Keratinocyte (primary cell): ENCODE measurements around the gene TTC23L. TPM values are rescaled to one million over a fixed set of nuclear protein-coding genes. Genes with fewer than 3 reads are reported as not detected.

Experiments used
- DNase-seq: peaks from one replicate; pipeline ENCODE4 v3.0.0-alpha.2; 2011; ENCODE audit warnings: low read depth, missing footprints, low spot score
- FAIRE-seq: peaks from 2 replicates; lab custom pipeline; 2011; peaks lifted over from hg19 to GRCh38; lab: Jason Lieb, UNC
- H2AFZ ChIP-seq: 2 replicates; pipeline ENCODE4 v1.6.0; 2012; ENCODE audit warnings: low read length, control low read depth, inconsistent platforms; ENCODE audit not compliant: control insufficient read depth
- H3K27ac ChIP-seq: 2 replicates; pipeline ENCODE4 v1.5.1; 2011; ENCODE audit warnings: low read length; ENCODE audit not compliant: control insufficient read depth, insufficient read depth
- H3K27me3 ChIP-seq: 3 replicates; pipeline ENCODE4 v1.6.0; 2011; ENCODE audit warnings: low read length; ENCODE audit not compliant: control insufficient read depth, insufficient read depth; ENCODE audit errors: extremely low read depth
- H3K36me3 ChIP-seq, 2 experiments: 2 replicates in 1 of 2; 3 replicates in 1 of 2; pipeline ENCODE4 v1.5.1; 2011; ENCODE audit warnings: low read length in 2 of 2, mild to moderate bottlenecking in 1 of 2; ENCODE audit not compliant: control insufficient read depth in 2 of 2, insufficient read depth in 2 of 2; ENCODE audit errors: extremely low read depth in 1 of 2
- H3K4me1 ChIP-seq: 3 replicates; pipeline ENCODE4 v1.5.1; 2011; ENCODE audit warnings: low read length; ENCODE audit not compliant: control insufficient read depth, insufficient read depth; ENCODE audit errors: extremely low read depth
- H3K4me2 ChIP-seq: 3 replicates; pipeline ENCODE4 v1.6.0; 2011; ENCODE audit warnings: low read depth, low read length; ENCODE audit not compliant: control insufficient read depth, insufficient read depth; ENCODE audit errors: extremely low read depth
- H3K4me3 ChIP-seq, 3 experiments: fragments of 200-600 bp in 1 of 3; sonication (generic) in 1 of 3; 2 replicates in 2 of 3; 3 replicates in 1 of 3; pipeline ENCODE4 v1.5.1; 2011 to 2016; ENCODE audit warnings: low read length in 3 of 3, mild to moderate bottlenecking in 3 of 3, control low read depth in 2 of 3, inconsistent platforms in 1 of 3, low read depth in 1 of 3, mixed read lengths in 1 of 3, mixed run types in 1 of 3, moderate library complexity in 1 of 3; ENCODE audit not compliant: control insufficient read depth in 2 of 3, insufficient read depth in 2 of 3; ENCODE audit errors: extremely low read depth in 1 of 3
- H3K79me2 ChIP-seq: 2 replicates; pipeline ENCODE4 v1.6.0; 2012; ENCODE audit warnings: low read length; ENCODE audit not compliant: control insufficient read depth, insufficient read depth
- H3K9ac ChIP-seq: 3 replicates; pipeline ENCODE4 v1.6.0; 2011; ENCODE audit warnings: low read length; ENCODE audit not compliant: control insufficient read depth, insufficient read depth; ENCODE audit errors: extremely low read depth
- H3K9me1 ChIP-seq: 3 replicates; pipeline ENCODE4 v1.6.0; 2011; ENCODE audit warnings: low read length; ENCODE audit not compliant: control insufficient read depth, insufficient read depth; ENCODE audit errors: extremely low read depth
- H3K9me3 ChIP-seq: 2 replicates; pipeline ENCODE4 v1.5.1; 2012; ENCODE audit warnings: low read depth, low read length; ENCODE audit not compliant: control insufficient read depth
- H4K20me1 ChIP-seq: 3 replicates; pipeline ENCODE4 v1.6.0; 2011; ENCODE audit warnings: low read length; ENCODE audit not compliant: control insufficient read depth, insufficient read depth; ENCODE audit errors: extremely low read depth
- EZH2 ChIP-seq: IDR thresholded peaks from one replicate; pipeline ENCODE4 v1.6.1; 2012; ENCODE audit warnings: inconsistent platforms, mild to moderate bottlenecking, low read length, moderate library complexity
- dilution Hi-C: fragments of 300-500 bp; cut with MboI; formaldehyde crosslinking; loops from one replicate; pipeline ENCODE4 v1.7.0; 2020; ENCODE audit warnings: low sequenced_read_pairs; ENCODE audit not compliant: extremely low pct_ligation_motif_present
- polyA plus RNA-seq, 5 experiments: library from polyadenylated mRNA; depleted of rRNA in 3 of 5; stranded (reverse) in 3 of 5; stranded (forward) in 1 of 5; unstranded in 1 of 5; fragments of >200 nt; gene quantifications; 1 replicate in 1 of 5; 2 replicates in 3 of 5; 3 replicates in 1 of 5; pipeline versions ENCODE4 v1.2.1 to v1.2.3, GENCODE V29; 2011 to 2012; ENCODE audit warnings: missing spikeins in 2 of 5, low read depth in 1 of 5, low replicate concordance in 1 of 5
- TF ChIP-seq, protein P1 (sequence below), 3 experiments: IDR thresholded peaks in 1 of 3; conservative IDR thresholded peaks in 1 of 3; optimal IDR thresholded peaks in 1 of 3; 2 replicates in 2 of 3; 3 replicates in 1 of 3; pipeline versions ENCODE3 to v1.5.1; 2011; ENCODE audit warnings: low read length in 3 of 3, mild to moderate bottlenecking in 3 of 3, moderate library complexity in 2 of 3, control low read depth in 1 of 3, inconsistent platforms in 1 of 3; ENCODE audit not compliant: insufficient read depth in 2 of 3; ENCODE audit errors: extremely low read depth in 1 of 3

TTC23L gene
- polyA plus RNA-seq, 1 donor (not counting 4 experiments of a cell fraction or from before 2014, with no cell fraction given), result 0.12 TPM

DNA sequence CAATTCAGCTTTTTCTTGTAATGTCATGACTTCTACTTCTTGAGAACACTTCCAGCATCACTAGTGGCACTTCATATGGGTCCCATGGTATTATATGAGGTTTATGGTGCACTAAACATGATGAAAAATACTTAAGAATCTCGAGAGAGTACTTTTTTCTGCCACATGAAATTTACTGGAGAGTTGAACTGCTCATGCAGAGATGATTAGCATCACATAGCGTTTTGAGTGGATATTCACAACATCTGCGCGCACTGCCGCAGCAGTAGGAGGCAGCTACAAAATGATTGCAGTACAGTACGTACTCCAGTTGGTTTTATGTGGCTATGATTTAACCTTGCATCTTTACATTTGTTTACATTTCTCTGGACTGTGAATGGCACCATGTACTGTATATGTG, 61.7 kb downstream of the TTC23L start:
- no peak for FAIRE-seq
- H3K4me1 ChIP-seq, result peaks cover 5% of the 10 kb centered on the region
- H3K27ac ChIP-seq, result no peak overlapping the region
- no peak overlapping the region for H3K9ac ChIP-seq
- no peaks in the 10 kb centered on the region for H3K9me3 ChIP-seq
- no peaks in the 10 kb centered on the region for H3K79me2 ChIP-seq
- no peak overlapping the region for H2AFZ ChIP-seq
- TF ChIP-seq, protein P1, sequence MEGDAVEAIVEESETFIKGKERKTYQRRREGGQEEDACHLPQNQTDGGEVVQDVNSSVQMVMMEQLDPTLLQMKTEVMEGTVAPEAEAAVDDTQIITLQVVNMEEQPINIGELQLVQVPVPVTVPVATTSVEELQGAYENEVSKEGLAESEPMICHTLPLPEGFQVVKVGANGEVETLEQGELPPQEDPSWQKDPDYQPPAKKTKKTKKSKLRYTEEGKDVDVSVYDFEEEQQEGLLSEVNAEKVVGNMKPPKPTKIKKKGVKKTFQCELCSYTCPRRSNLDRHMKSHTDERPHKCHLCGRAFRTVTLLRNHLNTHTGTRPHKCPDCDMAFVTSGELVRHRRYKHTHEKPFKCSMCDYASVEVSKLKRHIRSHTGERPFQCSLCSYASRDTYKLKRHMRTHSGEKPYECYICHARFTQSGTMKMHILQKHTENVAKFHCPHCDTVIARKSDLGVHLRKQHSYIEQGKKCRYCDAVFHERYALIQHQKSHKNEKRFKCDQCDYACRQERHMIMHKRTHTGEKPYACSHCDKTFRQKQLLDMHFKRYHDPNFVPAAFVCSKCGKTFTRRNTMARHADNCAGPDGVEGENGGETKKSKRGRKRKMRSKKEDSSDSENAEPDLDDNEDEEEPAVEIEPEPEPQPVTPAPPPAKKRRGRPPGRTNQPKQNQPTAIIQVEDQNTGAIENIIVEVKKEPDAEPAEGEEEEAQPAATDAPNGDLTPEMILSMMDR (optimal IDR thresholded peaks at IDR 0.05 in 1 of 3, IDR thresholded peaks at IDR 0.05 in 1 of 3, conservative IDR thresholded peaks at IDR 0.05 in 1 of 3; ENCODE audit: extremely low read depth in 1 of 3, insufficient read depth in 2 of 3, low read length in 3 of 3), result no peak
- no peak for TF ChIP-seq EZH2
- no peaks in the 10 kb centered on the region for H3K36me3 ChIP-seq
- H3K27me3 ChIP-seq, result no peaks in the 10 kb centered on the region
- DNase-seq, result no peak
- no peak overlapping the region for H3K4me3 ChIP-seq
- dilution Hi-C loops, result no loop called here
- no peak overlapping the region for H3K4me2 ChIP-seq
- no peaks in the 10 kb centered on the region for H3K9me1 ChIP-seq
- no peaks in the 10 kb centered on the region for H4K20me1 ChIP-seq

DNA sequence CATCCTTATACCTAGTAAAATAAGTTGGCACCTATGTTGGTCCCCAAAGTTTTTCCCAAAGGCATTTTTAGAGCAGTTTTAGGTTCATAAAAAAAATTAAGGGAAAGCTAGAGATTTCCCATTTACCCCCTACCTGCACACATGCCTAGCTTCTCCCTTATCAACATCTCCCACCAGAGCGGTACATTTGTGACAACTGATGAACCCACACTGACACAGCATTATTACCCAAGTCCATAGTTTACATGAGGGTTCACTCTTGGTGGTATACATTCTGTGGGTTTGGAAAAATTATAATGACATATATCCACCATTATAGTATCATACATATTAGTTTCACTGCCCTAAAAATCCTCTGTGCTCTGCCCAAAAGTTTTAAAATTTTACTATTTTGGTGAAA, 64.3 kb downstream of the TTC23L start:
- Histone ChIP-seq H3K9ac (no peak overlapping the region), H4K20me1 (no peaks in the 10 kb centered on the region), H3K9me3 (no peaks in the 10 kb centered on the region), H3K4me1 (no peaks in the 10 kb centered on the region), H3K4me3 (no peak overlapping the region), H3K27ac (no peak overlapping the region), H3K4me2 (no peak overlapping the region), H3K27me3 (no peaks in the 10 kb centered on the region), H3K79me2 (no peaks in the 10 kb centered on the region), H2AFZ (no peak overlapping the region), H3K9me1 (no peaks in the 10 kb centered on the region), H3K36me3 (peaks cover 0 to 5% of the 10 kb centered on the region in 2 experiments)
- FAIRE-seq, result no peak
- TF ChIP-seq EZH2, result no peak
- TF ChIP-seq, protein P1 (optimal IDR thresholded peaks at IDR 0.05 in 1 of 3, IDR thresholded peaks at IDR 0.05 in 1 of 3, conservative IDR thresholded peaks at IDR 0.05 in 1 of 3; ENCODE audit: extremely low read depth in 1 of 3, insufficient read depth in 2 of 3, low read length in 3 of 3), result no peak
- DNase-seq, result no peak
- dilution Hi-C loops, result no loop called here
